Chondrocyte (in vitro differentiated cells): ENCODE data around the gene FLYWCH2. TPM values are rescaled to one million over a fixed set of nuclear protein-coding genes. Genes with fewer than 3 reads are reported as not detected.
A peak's percentile ranks its signal among the peaks of the same experiment; 100 is the strongest.

ENCODE experiments used
- DNase-seq: peaks from one replicate; pipeline ENCODE4 v3.0.0; 2021; ENCODE audit warnings: mixed read lengths, low spot score
- H3K27ac Mint-ChIP-seq: one replicate; pipeline ENCODE4 v1.8.0; 2021; ENCODE audit warnings: mild to moderate bottlenecking, moderate library complexity, mixed read lengths; ENCODE audit not compliant: unreplicated experiment
- H3K27me3 Mint-ChIP-seq: 2 replicates; pipeline ENCODE4 v1.8.0; 2021; ENCODE audit warnings: low read depth, mixed read lengths
- H3K36me3 Mint-ChIP-seq: 2 replicates; pipeline ENCODE4 v1.8.0; 2021; ENCODE audit warnings: low read depth, mixed read lengths
- H3K4me1 Mint-ChIP-seq: 2 replicates; pipeline ENCODE4 v1.8.0; 2021; ENCODE audit warnings: low read depth, mild to moderate bottlenecking, mixed read lengths
- H3K4me3 Mint-ChIP-seq: one replicate; pipeline ENCODE4 v1.8.0; 2021; ENCODE audit warnings: mild to moderate bottlenecking, moderate library complexity, mixed read lengths; ENCODE audit not compliant: unreplicated experiment
- H3K9me3 Mint-ChIP-seq: 2 replicates; pipeline ENCODE4 v1.8.0; 2021; ENCODE audit warnings: low read depth, mixed read lengths
- CTCF ChIP-seq: fragments of 200-600 bp; sonication (generic); IDR thresholded peaks from 2 replicates; pipeline ENCODE4 v1.5.0; 2021; ENCODE audit warnings: antibody characterized with exemption, mild to moderate bottlenecking, moderate library complexity
- total RNA-seq: library from RNA; stranded (reverse); gene quantifications from 3 replicates; pipeline ENCODE4 v1.2.1, GENCODE V29; 2021

The FLYWCH2 gene
- total RNA-seq, 1 donor from 2014 or later: 34.7 TPM

DNA sequence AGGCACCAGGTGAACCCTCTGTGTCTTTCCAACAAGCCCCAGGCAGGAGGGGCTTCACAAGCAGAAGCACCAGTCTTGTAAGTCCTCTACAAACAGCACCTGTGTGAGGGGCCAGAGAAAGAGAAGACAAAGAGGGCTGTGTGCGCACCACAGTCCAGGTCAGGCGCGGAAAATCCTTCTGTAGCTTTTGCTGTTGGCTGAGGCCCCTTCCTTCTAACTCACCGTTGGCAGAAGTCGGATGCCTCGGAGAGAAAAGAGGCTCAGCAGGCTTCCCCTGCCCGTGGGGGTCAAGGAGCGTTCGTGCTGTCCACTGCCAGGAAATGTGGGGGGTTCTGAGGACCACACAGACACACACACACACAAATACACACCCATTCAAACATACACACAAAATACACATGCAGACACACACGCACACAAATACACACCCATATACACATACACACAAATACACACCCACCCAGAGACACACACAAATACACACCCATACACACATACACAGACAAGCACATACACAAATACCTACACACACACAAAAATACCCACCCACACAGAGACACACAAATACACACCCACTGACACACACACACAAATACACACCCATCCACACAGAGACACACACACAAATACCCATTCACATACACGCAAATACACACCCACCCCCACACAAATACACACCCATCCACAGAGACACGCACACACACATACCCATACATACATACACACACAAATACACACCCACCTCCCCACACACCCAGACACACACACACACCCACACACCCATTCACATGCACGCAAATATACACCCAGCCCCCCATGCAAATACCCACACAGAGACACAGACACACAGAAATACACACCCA, 46.1 kb upstream of the FLYWCH2 start:
- Mint-ChIP-seq H3K36me3 (no peaks in the 10 kb centered on the region), H3K27ac (peak overlapping the region; percentile 94), H3K27me3 (peaks cover 4% of the 10 kb centered on the region), H3K4me1 (peaks cover 28% of the 10 kb centered on the region), H3K9me3 (no peaks in the 10 kb centered on the region), H3K4me3 (no peak overlapping the region)
- DNase-seq: peak; percentile 53
- no peak for TF ChIP-seq CTCF

- TF ChIP-seq CTCF: peak; percentile 86
- no peak overlapping the region for H3K27ac Mint-ChIP-seq
- peaks cover 28% of the 10 kb centered on the region for H3K4me1 Mint-ChIP-seq
- H3K36me3 Mint-ChIP-seq: no peaks in the 10 kb centered on the region
- no peak overlapping the region for H3K4me3 Mint-ChIP-seq
- H3K27me3 Mint-ChIP-seq: peaks cover 2% of the 10 kb centered on the region
- no peaks in the 10 kb centered on the region for H3K9me3 Mint-ChIP-seq
- DNase-seq: peak; percentile 92
These were observed 44.1 kb upstream of the FLYWCH2 start for GRCh38 chr16:2838928-2839327.

DNA sequence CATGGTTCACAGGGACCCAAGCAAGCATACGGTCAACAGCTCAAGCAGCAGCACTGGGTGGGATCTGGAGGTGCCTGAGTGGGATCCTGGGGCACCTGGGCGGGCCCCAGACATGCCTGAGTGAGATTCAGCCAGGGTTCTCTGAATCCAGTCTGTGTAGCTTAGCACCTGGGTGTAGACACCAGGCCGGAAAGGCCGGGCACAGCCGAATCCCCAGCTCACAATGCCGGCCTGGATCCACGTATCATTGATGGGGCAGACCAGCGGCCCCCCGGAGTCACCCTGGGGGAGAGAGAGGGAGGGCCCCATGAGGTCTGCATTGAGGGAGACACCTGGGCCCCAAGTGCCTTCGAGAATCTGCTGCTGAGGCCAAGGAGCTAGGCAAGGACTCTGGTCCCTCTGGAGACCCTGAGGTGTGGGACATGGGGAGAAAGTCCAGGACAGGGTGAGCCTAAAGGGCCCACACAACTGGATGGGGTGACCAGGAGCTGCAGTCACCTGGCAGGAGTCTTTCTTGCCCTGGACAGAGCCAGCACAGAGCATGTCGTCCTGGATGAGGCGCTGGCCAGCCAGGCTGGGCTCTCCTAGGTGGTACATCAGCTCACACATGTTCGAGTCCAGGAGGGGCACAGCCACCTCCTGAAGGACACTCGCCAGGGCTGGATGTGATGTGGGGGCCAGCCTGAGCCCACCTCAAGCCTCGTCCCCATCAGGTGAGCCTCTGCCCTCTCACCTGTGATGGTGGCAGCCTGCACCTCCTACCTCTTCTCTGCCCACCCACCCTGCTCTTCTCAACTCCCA, 43.2 kb upstream of the FLYWCH2 start:
- TF ChIP-seq CTCF: no peak
- Mint-ChIP-seq H3K9me3 (no peaks in the 10 kb centered on the region), H3K27ac (no peak overlapping the region), H3K36me3 (no peaks in the 10 kb centered on the region), H3K4me1 (peaks cover 24% of the 10 kb centered on the region), H3K27me3 (peaks cover 2% of the 10 kb centered on the region), H3K4me3 (no peak overlapping the region)
- no peak for DNase-seq

DNA sequence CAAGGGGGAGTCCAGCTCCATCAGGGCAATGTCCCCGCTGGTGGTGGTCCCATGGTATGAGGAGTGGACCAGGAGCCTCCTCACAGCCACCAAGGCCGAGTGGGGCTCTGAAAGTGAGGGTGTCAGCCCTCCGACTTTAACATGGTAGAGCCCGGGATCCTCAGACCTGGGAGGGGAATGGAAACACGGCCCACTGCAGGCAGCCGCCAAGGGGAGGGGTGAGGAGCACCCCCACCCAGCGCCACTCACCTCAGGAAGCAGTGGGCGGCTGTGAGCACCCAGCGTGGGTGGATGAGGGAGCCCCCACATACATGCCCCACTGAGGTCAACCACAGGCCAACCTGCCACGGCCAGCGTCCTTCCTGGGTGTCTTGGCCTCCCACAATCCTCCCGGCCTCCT, 42.1 kb upstream of the FLYWCH2 start:
- Mint-ChIP-seq H3K4me3 (no peak overlapping the region), H3K27me3 (peaks cover 2% of the 10 kb centered on the region), H3K9me3 (no peaks in the 10 kb centered on the region), H3K4me1 (peaks cover 17% of the 10 kb centered on the region), H3K36me3 (no peaks in the 10 kb centered on the region), H3K27ac (no peak overlapping the region)
- TF ChIP-seq CTCF: no peak
- no peak for DNase-seq

- H3K27me3 Mint-ChIP-seq: peaks cover 2% of the 10 kb centered on the region
- TF ChIP-seq CTCF: no peak
- no peak overlapping the region for H3K27ac Mint-ChIP-seq
- H3K9me3 Mint-ChIP-seq: no peaks in the 10 kb centered on the region
- H3K4me1 Mint-ChIP-seq: peaks cover 11% of the 10 kb centered on the region
- no peaks in the 10 kb centered on the region for H3K36me3 Mint-ChIP-seq
- DNase-seq: no peak
- H3K4me3 Mint-ChIP-seq: no peak overlapping the region
These were observed 41.2 kb upstream of the FLYWCH2 start for GRCh38 chr16:2841606-2842339.
